Measurements from ENCODE around the gene WDR91.

GRCh38 chr7:135224027-135224426, 12.7 kb upstream of the WDR91 start:
- TF ChIP-seq CTCF (conservative IDR thresholded peaks at IDR 0.05; ENCODE audit: low read depth, low read length) (no peak), EZH2 (IDR thresholded peaks at IDR 0.05; ENCODE audit: borderline replicate concordance, low read depth, low read length, poor library complexity, severe bottlenecking) (no peak)

All from A673 (cell line).